HG03354 (cell line): ENCODE measurements around the gene CRHBP.
"Not testable (repeated sequence)": the region's sequence is repeated elsewhere in the genome, so short reads cannot be mapped to it uniquely, and the experiment has no call there.

Experiments used
- ATAC-seq: cut with Tn5 transposase; IDR thresholded peaks from one replicate; pipeline ENCODE4 v1.9.1; 2021; ENCODE audit warnings: mild to moderate bottlenecking; ENCODE audit not compliant: unreplicated experiment, poor library complexity, severe bottlenecking

CRHBP gene

GRCh38 chr5:76952795-76953536 lies at the start of gene CRHBP:
TSS of gene CRHBP (plus strand) at chr5:76953045. CDS start at chr5:76953135, 90 bp downstream.
- ATAC-seq, result no peak

- ATAC-seq, result no peak
These were observed 44.7 kb upstream of the CRHBP start for GRCh38 chr5:76908166-76908565.

DNA sequence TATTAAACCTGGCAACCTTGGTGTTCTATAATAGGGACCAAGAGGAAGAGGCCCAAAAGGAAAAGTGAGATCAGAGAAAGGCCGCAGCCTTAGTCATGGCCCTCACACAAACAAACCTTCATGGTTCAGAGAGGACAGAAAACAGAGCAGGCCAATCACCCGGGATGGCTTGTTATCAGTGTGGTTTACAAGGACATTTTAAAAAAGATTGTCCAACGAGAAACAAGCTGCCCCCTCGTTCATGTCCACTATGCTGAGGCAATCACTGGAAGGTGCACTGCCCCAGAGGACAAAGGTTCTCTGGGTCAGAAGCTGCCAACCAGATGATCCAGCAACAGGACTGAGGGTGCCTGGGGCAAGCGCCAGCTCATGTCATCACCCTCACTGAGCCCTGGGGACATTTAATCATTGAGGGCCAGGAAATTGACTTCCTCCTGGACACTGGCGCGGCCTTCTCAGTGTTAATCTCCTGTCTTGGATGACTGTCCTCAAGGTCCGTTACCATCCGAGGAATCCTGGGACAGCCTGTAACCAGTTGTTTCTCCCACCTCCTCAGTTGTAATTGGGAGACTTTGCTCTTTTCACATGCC lies 42.4 kb upstream of the CRHBP start:
- not testable (repeated sequence) for ATAC-seq

DNA sequence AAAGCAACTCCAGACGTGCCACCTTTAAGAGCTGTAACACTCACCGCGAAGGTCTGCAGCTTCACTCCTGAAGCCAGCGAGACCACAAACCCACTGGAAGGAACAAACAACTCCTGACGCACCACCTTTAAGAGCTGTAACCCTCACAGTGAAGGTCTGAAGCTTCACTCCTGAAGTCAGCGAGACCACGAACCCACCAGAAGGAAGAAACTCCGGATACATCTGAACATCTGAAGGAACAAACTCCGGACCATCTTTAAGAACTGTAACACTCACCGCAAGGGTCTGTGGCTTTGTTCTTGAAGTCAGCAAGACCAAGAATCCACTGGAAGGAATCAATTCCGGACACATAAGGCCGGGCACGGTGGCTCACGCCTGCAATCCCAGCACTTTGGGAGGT lies 38.2 kb upstream of the CRHBP start:
- not testable (repeated sequence) for ATAC-seq

DNA sequence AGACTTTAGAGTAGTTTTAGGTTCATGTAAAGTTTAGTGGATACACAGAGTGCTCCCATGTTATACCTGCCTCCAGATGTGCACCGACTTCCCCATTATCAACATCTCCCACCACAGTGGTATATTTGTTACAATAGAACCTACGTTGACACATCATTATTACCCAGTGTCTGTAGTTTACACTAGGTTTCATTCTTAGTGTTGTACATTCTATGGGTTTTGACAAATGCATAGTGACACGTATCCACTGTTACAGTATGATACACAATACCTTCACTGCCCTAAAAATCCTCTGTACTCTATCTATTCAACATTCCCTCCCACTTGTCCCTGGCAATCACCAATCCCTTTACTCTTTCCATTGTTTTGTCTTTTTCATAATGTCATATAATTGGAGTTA lies 34.3 kb upstream of the CRHBP start:
- ATAC-seq, result no peak

GRCh38 chr5:76920491-76920890 lies 32.4 kb upstream of the CRHBP start:
- no peak for ATAC-seq

GRCh38 chr5:76926329-76927105 lies 26.3 kb upstream of the CRHBP start:
- no peak for ATAC-seq

DNA sequence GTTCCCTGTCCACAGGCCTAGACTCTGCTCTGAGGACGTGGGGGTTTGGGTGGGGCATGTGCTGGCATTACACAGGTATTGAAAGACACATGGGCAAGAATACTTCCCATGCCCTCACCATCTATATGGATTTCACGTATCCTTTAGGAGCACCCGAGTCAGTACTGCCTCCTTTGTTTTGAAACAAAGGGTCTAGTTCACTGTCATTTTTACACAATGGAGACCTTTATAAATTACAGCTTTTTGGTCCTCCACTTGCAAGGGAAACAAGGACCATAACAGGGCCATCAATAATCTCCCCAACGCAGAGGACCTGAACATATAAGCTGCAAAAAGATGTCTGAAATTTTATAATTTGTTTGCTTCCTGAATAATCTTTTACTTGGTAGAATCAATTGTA lies 24.9 kb upstream of the CRHBP start:
- ATAC-seq, result no peak

DNA sequence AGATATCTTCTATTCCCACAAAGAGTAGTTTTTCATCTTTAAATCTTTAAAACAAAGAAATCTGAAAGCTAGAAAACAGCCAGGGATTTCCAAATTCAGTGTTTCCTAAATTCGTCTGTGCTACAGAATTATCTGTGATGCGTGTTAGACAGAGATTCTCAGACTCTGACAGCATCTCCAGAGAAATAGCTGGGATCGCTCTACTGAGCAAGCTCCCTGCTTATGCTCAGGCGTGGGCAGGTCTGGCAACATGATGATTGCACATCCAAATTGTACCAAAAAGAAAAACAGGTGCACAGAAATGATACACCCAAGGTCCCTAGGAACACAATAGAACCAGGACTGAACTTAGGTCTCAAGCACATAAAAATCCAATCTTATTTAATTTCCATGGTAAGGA lies 22.8 kb upstream of the CRHBP start:
- no peak for ATAC-seq

DNA sequence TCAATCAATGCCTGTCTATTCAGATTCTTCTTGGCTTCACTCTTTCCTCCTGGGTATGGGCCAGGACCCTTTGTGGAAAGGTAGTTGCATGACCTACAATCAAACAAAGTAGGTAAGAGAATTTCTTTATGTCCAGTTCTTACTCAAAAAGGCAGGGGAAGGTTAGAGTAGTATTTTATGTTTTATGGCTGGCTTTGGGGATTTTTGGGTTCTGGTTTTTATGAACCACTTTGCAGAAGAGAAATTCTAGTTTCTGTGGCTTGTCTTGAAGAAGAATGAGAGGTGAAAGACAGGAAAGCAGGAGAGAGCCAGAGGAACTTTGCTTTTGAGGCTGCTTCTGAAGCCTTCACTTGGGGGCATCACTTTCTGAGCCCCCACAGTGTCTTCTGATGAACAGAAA lies 14.7 kb upstream of the CRHBP start:
- no peak for ATAC-seq

DNA sequence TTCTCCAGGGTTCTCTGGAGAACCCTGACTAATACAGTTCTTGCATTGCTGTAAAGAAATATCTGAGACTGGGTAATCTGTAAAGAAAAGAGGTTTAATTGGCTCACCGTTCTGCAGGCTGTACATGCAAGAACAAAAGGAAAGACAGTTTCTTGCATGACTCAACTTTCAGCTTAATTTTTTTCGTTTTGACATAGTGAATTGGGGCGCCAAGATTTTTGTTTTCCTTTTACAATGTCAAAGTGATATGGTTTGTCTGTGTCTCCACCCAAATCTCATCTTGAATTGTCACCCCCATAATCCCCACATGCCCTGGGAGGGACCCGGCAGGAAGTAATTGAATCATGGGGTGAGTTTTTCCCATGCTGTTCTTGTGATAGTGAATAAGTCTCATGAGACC lies 11.8 kb upstream of the CRHBP start:
- ATAC-seq, result no peak

DNA sequence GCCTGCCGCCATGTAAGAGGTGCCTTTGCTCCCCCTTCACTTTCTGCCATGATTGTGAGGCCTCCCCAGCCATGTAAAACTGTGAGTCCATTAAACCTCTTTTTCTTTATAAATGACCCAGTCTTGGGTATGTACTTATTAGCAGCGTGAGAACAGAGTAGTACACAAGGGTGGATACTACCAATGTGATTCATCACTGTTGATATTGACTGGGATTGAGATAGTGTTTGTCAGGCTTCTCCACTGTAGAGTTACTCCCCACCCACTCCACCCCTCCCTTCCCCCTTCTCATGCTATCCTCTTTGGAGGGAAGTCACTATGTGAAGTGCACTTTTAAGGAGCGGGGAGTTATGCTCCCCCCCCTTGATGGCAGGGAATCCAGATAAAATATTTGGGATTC lies 11.4 kb upstream of the CRHBP start:
- no peak for ATAC-seq

DNA sequence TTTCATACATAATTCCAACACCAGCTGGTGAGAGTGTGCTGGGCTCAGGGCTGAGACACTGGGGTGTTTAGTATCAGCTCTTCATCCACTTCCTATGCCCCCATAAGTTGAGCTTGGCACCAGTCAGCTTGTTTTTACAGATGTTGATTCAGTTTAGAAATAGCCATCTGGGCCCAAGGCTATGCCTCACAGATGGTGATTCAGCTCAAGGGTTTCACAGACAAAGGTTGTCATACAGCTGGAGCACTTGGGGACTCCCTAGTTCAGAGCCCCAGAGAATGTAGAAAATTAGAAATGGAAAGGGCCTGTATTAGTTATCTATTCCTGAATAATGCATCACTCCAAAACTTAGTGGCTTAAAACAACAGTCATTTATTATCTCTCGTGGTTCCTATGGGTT lies 10.3 kb upstream of the CRHBP start:
- ATAC-seq, result no peak

DNA sequence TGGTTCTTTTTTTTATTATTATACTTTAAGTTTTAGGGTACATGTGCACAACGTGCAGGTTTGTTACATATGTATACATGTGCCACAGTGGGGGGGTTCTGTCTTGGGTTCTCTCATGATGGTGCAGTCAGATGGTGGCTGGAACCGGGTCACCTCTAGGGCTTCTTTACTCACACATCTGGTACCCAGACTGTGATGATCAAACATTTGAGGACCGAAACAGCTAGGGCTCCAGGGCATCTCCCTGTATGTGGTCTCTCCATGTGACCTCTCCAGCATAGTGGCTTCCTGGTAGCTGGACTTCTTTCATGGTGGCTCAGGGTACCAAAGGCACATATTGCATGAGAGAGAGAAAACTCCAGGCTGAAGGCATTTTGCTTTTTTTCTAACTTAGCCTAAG lies 9.8 kb upstream of the CRHBP start:
- ATAC-seq, result no peak

DNA sequence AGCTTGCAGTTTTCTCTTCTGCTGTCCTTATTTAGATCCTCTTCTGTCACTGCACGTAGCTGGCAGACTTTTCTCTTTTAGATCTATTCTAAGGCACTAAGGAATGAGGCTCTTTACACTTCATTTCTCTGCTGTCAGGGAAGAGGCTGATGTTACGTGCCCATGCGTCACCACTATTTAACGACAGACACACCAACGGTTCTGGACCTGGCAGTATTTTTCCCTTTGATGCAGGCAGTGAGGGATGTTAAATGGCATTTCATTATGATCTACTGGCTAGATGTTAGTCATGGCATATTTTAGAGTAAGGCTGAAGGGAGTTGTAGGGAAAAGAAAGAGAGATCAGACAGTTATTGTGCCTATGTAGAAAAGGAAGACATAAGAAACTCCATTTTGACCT lies 8.2 kb upstream of the CRHBP start:
- ATAC-seq, result no peak

GRCh38 chr5:76945238-76945637 lies 7.6 kb upstream of the CRHBP start:
- ATAC-seq, result not testable (repeated sequence)

DNA sequence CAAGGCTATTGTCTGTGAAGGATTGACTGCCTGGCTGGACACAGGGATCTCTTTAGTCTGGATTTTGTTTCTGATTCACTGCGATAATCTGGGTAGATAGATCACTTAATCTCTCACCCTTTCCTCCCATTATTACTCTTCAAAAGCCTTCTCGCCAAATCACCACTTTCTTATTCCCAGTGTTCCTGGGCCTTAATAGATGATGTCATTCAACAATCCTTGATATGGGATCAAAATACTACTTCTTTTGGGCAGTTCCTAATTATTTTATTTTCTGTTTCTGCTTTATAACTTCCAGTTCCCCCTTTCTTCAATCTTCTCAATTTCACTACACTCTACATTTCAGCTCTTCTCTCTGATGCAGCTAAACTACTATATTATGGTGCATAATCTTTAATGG lies 6.8 kb upstream of the CRHBP start:
- no peak for ATAC-seq

DNA sequence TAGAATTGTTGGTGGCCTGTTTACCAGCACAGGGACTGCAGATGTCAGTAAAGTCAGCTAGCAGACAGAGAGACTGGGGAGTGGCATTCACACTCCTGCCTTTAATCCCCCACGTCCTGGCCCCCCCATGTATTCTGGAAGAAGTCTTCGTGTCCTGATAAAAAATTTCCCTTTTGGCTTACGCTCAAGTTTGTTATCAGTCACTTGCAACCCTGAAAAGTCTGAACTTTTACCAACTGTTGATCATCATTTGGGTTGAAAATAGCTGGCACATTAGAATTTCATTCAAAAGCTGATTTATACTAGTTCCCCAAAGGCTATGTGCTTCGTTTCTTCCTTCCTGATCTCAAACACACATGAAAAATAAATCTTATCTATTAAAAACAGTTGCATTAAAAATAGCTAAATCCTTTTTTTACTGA lies 5.8 kb upstream of the CRHBP start:
- no peak for ATAC-seq

DNA sequence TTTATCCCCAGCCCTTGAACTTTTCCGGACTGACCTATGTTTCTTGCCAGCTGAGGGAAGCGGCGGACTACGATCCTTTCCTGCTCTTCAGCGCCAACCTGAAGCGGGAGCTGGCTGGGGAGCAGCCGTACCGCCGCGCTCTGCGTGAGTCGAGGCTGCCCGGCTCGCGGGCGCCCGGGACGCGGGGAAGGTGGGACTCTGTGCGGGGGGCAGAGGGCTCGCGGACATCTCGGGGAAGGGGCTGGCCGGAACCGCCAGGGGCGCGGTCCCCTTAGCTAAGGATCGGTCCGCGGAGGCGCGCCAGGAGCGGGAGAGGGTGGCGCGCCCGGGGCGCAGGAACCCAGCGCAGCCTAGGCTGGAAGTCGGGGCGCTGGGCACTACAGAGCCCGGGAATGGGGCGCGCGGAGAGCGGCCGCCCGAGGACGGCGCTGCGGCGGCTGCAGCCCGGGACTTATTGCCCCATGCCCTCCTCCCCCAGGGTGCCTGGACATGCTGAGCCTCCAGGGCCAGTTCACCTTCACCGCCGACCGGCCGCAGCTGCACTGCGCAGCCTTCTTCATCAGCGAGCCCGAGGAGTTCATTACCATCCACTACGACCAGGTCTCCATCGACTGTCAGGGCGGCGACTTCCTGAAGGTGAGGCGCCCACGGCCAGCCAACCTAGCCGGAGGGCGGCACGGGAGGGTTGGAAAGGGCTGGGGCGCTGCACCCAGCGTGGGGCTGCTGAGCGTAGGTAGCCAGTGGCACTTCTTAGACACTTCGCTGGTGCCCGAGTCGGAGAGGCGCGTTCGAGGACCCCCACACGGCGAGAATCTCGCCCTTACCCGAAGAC lies 922 bp downstream of the CRHBP start:
- ATAC-seq, result no peak

GRCh38 chr5:76954383-76954763 lies 1.5 kb downstream of the CRHBP start:
- ATAC-seq, result no peak
